Right ventricle myocardium inferior (tissue), 1 donor: ENCODE data around the gene MAP3K2. TPM values are rescaled to one million over a fixed set of nuclear protein-coding genes. Genes with fewer than 3 reads are reported as not detected.
A peak's percentile ranks its signal among the peaks of the same experiment; 100 is the strongest.

Experiments
- ATAC-seq: fragments of 200-7000 bp; cut with Tn5 transposase; one replicate; pipeline ENCODE4 v1.9.1; 2020; ENCODE audit warnings: mild to moderate bottlenecking, moderate library complexity
- DNase-seq: peaks from one replicate; pipeline ENCODE4 v3.0.0; 2021; ENCODE audit errors: missing footprints
- intact Hi-C: fragments of 100-400 bp; cut with DNase I; formaldehyde crosslinking; loops from one replicate; pipeline ENCODE4 v1.11.0; 2022
- total RNA-seq: library from RNA; stranded (reverse); fragmentation: NEBNext Ultra II Directional; extraction: Animal tissue kit (Norgen Biotek cat#: 25700); gene quantifications from one replicate; pipeline ENCODE4 v1.2.1, GENCODE V29; 2021
- donor health status: DM: no; HTN: yes; CAD: no; lungs with severe emphysema.

Gene MAP3K2
- total RNA-seq, 1 donor from 2014 or later: 23.4 TPM

DNA sequence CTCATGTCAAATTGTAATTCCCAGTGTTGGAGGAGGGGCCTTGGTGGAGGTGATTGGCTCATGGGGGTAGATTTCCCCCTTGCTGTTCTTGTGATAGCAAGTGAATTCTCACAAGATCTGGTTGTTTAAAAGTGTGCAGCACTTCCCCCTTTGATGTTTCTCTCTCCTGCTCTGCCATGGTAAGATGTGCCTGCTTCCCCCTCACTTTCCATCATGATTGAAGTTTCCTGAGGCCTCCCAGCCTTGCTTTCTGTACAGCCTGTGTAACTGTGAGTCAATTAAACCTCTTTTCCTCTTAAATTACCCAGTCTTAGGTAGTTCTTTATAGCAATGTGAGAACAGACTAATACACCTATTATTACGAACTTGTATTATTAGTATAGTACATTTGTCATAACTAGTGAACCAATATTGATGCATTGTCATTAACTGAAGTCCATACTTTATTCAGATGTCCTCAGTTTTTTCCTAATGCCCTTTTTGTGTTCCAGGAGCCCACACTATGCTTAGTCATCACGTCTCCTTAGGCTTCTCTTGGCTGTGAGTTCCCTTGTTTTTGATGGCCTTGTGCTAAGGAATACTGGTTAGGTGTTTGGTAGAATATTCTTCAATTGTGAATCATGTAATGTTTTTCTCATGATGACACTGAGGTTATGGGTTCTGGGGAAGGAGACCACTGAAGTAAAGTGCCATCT, 4.5 kb upstream of the MAP3K2 start:
- intact Hi-C loops: no loop called here
- ATAC-seq (no peak), DNase-seq (no peak)

DNA sequence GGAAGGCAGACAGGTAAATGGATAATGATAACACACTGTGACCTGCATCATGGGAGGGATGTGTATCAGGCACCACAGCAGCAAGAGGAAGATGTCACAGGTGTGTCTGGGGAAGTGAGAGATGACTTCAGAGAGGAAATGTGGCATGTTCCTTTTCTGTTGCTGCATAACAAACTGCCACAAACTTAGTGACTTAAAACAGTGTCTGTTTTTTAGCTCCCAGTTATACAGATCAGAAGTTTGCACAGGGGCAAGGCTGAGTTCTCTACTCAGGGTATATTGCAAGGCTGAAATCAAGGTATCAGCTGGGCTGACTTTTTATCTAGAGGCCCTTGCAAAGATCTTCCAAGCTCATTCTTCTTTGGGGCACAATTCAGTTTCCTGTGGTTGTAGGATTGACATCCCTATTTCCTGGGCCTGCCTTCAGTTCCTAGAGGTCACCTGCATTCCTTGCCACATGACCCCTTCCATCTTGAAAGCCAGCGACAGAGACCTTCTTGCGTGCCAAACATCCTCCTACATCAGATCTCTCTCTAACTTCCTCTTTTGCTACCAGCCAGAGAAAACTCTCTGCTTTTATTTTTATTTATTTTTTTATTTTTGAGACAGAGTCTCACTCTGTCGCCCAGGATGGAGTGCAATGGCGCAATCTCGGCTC, 2.1 kb upstream of the MAP3K2 start:
- ATAC-seq (no peak), DNase-seq (no peak)
- intact Hi-C loops: no loop called here

DNA sequence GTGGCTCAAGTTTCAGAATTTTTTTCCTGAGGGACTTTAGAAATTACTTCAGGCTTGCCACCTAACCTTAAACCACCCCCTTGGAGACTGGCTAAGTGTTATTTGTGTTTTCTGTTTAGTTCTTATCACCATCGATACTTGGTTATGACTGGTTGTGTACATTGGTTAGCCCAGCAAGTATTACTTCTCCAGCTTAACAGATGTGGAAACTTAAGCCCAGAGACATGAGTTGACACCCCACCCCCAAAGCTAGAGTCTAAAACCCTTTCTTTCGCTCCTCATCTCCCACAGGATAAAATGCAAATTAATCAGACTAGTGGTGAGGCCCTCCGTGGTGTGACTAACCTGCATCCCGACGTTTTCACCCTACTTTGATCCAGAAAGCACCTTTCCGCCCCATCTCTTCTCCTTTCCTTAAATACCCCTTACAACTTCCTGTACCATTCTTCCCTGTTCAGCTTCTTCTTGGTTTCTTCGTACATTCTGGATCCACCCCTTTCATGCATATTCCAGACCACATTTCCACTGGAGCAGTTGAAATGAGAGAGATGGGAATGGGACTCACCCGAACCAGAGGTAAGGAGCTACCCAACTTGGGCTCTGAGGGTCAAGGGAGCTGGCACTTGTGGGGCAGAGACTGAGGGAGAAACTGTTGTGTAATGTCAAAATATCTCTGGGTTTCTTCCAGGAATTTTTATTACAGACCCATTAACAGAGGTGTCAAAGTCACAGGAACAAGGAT, 819 bp upstream of the MAP3K2 start:
- ATAC-seq (no peak), DNase-seq (no peak)
- intact Hi-C loops: no loop called here

DNA sequence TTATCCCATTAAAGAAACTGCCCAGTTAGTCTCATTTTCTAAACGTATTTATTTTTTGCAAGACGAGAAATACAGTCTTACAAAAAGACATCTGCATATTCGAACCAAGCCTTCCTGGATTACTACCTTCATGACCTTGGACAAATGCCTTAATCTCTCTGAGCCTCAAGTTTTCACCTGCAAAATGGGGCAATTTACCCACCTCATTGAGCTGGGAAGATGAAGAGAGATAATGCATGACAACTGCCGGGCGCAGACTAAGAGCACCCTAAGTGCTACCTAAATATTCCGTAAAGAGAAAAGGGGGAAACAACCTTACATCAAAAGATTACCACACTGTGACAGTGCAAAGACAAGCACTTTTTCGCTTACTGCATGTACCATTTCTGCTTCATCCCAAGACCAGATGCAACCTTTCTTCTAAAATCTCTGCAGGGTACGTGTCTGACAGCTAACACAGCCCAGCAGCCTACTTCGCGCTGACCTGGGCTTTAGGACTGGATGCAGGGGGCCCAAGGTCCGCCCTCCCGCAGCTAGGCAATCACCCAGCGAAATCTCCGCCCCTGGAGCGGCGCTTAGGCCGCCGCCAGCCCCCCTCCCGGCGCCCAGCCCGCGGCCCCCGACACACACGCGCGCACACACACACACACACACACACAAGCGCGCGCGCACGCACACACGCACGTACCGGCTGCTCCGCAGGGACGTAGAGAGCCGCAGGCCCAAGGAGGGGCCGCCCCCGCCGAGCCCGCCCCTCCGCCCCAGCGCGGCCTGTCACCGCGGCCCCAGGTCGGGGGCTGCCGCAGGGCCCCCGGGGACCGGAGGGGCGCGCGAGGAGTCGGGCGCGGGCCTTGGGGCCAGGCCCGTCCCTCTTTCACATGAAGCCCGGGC, 766 bp downstream of the MAP3K2 start:
- intact Hi-C loops: loop anchor here (2.0 kb wide), 1 partner anchor 32 kb away; no protein-coding TSS in a partner anchor
- ATAC-seq (peak; percentile 84), DNase-seq (peak; percentile 94)

DNA sequence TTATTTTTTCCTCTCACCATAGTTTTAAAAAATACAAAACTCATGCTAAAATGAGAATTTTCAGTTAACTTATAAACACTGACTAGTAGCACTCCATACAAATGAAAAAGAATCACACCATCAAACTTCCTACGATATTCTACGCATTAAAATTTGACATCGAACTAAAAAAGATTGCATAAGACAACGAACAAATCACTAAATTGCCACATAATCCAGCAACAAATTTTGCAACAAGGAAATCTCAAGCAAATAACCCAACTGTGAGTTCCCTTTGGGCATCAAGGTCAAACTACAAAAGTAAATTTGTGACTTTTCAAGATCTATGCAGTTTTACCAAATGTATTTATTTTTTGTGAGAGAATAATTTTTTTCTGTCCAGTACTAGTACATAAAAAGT, 1.5 kb downstream of the MAP3K2 start:
- ATAC-seq: no peak
- intact Hi-C loops: loop anchor here (2.0 kb wide), 1 partner anchor 31 kb away; no protein-coding TSS in a partner anchor
- no peak for DNase-seq

DNA sequence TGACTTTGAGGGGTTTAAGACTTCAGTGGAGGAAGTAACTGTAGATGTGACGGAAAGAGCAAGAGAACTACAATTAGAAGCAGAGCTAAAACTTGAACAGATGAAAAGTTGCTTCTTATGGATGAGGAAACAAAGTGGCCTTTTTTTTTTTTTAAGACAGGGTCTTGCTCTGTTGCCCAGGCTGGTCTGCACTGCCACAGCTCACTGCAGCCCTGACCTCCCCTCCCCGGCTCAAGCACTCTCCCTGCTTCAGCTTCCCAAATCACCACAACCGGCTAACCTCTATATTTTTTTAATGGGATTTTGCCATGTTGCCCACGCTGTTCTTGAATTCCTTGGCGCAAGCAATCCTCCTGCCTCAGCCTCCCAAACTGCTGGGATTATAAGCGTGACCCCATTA, 3.2 kb downstream of the MAP3K2 start:
- intact Hi-C loops: no loop called here
- ATAC-seq (no peak), DNase-seq (no peak)

DNA sequence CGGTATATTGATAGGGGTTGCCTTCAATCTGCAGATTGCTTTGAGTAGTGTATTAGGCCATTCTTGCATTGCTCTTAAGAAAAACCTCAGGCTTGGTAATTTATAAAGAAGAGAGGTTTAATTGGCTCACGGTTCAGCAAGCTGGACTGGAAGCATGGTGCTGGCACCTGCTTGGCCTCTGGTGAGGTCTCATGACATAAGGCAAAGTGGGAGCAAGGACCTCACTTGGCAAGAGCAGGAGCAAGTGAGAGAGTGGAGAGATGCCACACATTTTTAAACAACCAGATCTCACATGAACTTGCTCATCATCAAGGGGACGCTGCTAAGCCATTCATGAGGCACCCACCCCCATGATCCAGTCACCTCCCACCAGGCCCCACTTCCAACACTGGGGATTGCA, 4.9 kb downstream of the MAP3K2 start:
- ATAC-seq: no peak
- DNase-seq: no peak

DNA sequence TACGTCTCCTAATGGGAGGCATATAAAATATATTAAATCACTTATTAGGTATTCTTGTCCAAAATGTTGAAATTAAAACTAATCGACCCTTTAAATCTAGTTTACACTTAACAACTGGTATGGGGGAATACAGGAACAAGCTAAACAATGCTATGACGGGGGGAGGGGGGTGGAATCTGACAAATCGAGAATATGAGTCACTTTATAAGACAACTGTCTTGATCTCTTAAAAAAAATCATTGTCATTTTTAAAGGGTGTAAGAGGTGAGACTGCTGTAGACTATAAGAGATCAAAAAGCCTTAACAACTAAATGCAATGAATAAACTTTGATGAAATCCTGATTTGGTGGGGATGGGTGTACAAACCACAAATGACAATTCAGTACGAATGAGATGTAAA, 6.0 kb downstream of the MAP3K2 start:
- intact Hi-C loops: no loop called here
- no peak for DNase-seq
- no peak for ATAC-seq

More for the DNA sequence above, 4.9 kb downstream of the MAP3K2 start:
- intact Hi-C loops: no loop called here

DNA sequence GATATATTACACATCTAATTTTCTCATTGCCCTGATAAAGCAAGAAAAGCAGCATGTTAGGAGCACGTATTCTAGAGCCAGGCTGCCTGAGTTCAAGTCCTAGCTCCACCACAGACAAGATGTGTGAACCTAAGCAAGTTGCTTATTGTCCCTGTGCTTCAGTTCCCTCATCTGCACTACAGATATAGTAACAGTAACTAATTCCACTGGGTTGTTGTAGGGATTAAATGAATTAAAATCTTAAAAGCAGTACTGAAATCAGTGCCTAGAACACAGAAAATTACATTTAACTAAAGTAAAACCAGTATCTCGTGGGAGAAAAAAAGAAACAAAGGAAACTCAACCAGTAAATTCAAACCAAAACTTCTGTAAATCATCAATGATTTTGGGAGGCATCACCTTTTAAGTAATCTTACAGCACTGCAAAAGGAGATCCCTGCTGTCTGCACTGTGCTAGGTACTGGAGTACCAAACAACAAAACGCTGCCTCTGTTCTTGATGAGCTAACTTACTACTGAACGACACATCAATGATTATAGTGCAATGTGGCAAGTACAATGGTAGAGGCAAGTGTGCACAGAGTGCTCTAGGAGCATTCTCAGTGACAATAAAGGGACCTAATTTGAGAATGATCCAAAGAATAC, 7.9 kb downstream of the MAP3K2 start:
- no peak for DNase-seq
- intact Hi-C loops: no loop called here
- ATAC-seq: no peak

DNA sequence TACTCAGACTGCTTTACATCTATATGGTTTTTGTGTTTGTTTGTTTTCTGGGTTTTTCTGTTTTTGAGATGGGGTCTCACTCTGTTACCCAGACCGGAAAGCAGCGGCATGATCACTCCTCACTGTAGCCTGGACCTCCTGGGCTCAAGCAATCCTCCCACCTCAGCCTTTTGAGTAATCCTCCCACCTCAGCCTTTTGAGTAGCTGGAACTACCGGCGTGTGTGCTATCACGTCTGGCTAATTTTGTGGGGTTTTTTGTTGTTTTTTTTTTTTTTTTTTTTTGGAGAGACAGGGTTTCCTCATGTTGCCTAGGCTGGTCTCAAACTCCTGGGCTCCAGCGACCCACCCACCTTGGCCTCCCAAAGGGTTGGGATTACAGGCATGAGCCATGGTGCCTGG, 9.1 kb downstream of the MAP3K2 start:
- DNase-seq (no peak), ATAC-seq (no peak)
- intact Hi-C loops: no loop called here

DNA sequence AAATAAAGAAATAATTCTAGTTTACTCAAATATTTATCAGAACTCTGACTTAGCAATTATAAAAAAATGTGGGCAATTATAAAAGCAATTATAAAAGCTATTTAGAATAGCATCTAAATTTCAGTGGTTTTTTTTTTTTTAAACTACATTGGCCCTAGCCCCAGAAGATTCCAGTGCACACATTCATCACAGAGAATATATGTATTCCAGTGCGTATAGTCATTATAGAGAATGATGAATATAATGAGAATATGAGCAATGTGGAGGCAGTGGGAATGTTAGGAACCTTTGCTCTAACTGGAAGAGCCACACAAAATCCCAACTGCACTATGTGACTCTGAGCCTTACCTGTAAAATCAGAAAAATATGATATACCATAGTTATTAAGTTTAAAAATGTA, 10.5 kb downstream of the MAP3K2 start:
- DNase-seq: no peak
- ATAC-seq: no peak
- intact Hi-C loops: no loop called here

DNA sequence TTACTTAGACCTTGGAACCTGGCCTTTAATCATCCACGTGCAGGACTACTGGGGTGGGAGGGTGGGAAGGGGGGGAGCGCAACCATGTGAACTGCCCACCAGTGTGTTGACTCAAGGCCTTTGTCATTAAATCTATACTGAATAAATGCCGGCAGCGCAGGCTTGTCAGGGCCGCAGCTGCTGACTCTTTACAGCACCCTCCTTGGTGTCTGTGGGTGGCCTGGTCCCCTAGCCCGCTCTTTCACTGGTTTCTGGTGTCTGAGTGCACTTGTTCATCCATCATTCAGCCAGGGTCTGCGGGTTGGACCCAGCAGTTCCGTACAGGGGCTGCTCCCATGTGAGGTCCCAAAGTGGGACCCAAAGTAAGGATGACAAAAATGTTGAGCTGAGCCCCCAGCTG, 11.5 kb downstream of the MAP3K2 start:
- ATAC-seq: no peak
- no peak for DNase-seq
- intact Hi-C loops: no loop called here

DNA sequence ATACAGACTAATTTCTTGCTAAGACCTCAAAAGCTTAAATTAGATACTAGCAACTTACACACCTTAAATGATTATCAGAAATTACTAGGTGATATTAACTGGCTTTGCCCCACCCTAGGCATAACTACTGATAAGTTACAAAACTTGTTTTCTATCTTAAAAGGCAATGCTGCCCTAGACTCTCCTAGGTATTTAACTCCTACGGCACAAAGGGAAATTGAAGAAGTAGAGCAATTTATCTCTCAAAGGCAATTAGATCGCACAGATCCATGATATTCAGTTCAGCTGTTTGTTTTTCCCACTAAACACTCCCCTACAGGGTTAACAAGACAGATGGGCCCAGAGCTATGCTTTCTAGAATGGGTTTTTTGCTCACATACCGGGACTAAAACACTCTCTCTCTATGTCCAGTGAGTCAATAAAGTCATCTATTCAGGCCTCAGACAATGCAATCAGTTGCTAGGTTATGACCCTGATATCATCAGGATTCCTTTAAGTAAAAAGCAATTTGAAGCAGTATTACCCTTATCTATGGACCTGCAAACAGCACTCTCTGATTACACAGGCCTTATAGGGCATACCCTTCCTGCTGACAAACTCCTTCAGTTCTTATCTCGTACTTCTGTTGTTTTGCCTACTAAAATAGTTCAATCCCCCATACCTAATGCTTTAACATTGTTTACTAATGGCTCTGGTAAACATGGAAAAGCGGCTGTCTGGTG, 14.3 kb downstream of the MAP3K2 start:
- DNase-seq (no peak), ATAC-seq (no peak)
- intact Hi-C loops: no loop called here

DNA sequence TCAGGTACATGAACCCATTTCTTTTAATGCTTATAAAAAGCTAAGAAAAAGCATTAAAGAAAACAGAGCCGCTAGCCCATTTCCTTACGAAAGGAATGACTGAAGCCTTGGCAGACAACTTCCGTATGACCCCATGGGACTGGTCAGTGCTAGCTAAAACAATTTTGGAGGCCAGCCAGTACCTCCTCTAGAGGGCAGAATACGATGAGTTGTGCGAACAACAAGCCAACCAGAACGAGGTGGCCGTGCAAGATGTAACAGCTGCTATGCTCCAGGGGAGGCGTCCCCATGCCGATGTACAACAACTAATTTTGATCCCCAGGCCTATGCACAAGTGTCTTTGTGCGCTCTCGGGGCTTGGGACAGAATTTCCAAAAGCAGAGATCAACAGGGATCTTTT, 16.7 kb downstream of the MAP3K2 start:
- ATAC-seq (peak; percentile 81), DNase-seq (peak; percentile 72)
- intact Hi-C loops: no loop called here

DNA sequence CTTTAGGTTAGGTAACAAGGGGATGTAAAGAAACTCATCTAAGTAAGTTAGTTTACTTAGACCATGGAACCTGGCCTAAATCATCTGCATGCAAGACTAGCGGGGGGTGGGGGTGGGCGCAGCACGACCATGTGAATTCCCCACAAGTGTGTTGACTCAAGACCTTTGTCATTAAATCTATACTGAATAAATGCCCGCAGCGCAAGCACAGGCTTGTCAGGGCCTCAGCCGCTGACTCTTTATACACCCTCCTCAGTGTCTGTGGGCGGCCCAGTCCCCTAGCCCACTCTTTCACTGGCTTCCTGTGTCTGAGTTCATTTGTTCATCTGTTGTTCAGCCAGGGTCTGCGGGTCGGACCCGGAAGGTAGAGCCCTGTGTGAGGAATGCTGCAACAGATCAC, 17.8 kb downstream of the MAP3K2 start:
- intact Hi-C loops: no loop called here
- ATAC-seq (no peak), DNase-seq (no peak)

DNA sequence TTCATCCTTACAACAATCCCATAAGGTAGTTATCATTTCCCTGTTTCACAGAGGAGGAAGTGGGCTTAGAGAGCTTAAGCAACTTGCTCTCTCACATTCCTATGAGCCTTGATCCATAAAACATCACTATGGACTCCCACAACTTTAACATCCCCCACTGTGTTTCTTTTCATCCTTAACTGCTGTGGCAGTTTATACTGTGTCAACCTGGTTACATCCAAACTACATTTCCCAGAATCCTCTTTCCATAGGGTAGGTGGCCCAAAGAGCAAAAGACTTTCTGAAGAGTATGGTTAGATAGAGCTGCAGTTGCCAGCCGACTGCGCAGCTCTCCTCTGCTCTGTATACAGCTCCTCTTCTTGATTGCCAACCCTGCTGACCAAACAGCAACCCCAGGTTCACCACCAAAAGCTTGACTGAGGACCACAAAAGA, 22.5 kb downstream of the MAP3K2 start:
- intact Hi-C loops: no loop called here
- ATAC-seq: no peak
- no peak for DNase-seq

DNA sequence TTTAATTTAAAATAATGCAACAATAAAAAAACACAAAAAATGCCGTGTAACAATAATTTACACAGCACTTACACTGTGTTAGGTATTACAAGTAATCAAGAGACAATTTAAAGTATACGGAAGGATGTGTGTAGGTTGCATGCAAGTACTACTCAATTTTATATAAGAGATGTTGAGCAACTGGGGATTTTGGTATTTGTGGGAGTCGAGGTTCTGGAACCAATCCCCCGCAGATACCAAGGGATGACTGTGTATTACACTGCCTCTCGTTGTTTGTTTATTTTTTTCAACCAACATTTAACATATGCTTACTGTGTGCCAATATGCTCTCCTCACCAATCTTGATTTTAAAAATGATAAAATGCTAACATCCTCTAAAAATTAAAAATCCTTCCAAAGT, 24.8 kb downstream of the MAP3K2 start:
- intact Hi-C loops: no loop called here
- ATAC-seq (no peak), DNase-seq (no peak)
